Stimulated activated effector memory CD8-positive, alpha-beta T cell treated with anti-CD3 and anti-CD28 coated beads, Interleukin-12 subunit alpha, Interleukin-12 subunit beta, amount 100 ng/mL, for 72 hours (primary cell): ENCODE data around the gene TEN1.

Experiments used
- ATAC-seq: fragments of 150-1000 bp; cut with Tn5 transposase; 2 replicates; pipeline ENCODE4 v1.10.0; 2021
- DNase-seq, 2 donors: peaks; one replicate each; pipeline ENCODE4 v3.0.0; 2021 to 2022; ENCODE audit warnings: low spot score in 2 of 2
- H3K27ac Mint-ChIP-seq: one replicate; pipeline ENCODE4 v1.8.0; 2022; ENCODE audit warnings: mild to moderate bottlenecking, mixed read lengths
- H3K36me3 Mint-ChIP-seq: one replicate; pipeline ENCODE4 v1.8.0; 2022; ENCODE audit warnings: mild to moderate bottlenecking, mixed read lengths
- H3K4me1 Mint-ChIP-seq: one replicate; pipeline ENCODE4 v1.8.0; 2022; ENCODE audit warnings: mixed read lengths
- H3K4me3 Mint-ChIP-seq: one replicate; pipeline ENCODE4 v1.8.0; 2022; ENCODE audit warnings: mild to moderate bottlenecking, mixed read lengths
- H3K9me3 Mint-ChIP-seq: one replicate; pipeline ENCODE4 v1.8.0; 2022; ENCODE audit warnings: mixed read lengths

Gene TEN1

GRCh38 chr17:76008630-76009425, 29.8 kb downstream of the TEN1 start:
- DNase-seq (no peak), ATAC-seq (no peak)
- H3K9me3 Mint-ChIP-seq = no peaks in the 10 kb centered on the region
- H3K36me3 Mint-ChIP-seq = peaks cover 15% of the 10 kb centered on the region
- no peak overlapping the region for H3K27ac Mint-ChIP-seq
- no peak overlapping the region for H3K4me3 Mint-ChIP-seq
- H3K4me1 Mint-ChIP-seq = peaks cover 25% of the 10 kb centered on the region

- Mint-ChIP-seq H3K36me3 (peaks cover 10% of the 10 kb centered on the region), H3K27ac (no peak overlapping the region), H3K9me3 (no peaks in the 10 kb centered on the region), H3K4me1 (peaks cover 31% of the 10 kb centered on the region), H3K4me3 (no peak overlapping the region)
- DNase-seq (no peak), ATAC-seq (no peak)
These were observed 30.4 kb downstream of the TEN1 start for GRCh38 chr17:76009447-76009846.

DNA sequence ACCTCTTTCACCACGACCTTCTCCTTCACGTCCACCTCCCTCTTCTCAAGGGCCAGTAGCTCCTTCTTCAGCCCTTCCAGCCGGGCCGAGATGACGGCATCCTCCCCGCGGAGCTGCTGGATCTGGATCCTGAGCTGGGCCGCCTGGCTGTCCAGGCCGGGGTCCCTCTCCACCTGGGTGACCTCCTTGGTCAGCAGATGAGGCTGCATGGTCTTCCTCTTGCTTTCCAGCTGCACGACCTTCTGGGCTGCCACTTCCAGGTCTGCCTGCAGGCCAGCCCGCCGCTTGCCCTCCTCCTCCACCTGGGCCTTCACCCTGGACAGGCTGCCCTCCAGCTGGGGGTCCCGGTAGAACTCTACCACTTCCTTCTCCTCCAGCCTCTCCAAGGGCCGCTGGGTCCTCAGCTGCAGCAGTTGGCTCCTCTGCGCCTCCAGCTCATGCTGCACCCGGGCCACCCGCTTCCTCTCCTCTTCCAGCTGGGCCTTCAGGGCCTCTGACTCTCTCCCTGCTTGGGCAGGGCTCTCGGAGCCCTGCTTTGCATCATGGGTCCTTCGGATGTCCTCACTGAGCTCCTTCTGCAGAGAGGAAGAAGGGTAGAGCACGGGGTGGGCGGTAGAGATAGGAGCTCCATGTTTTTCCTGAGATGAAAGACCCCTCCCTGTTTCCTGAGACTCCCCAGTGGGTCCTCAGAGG, 31.1 kb downstream of the TEN1 start:
- Mint-ChIP-seq H3K27ac (no peak overlapping the region), H3K36me3 (peaks cover 6% of the 10 kb centered on the region), H3K4me1 (peaks cover 32% of the 10 kb centered on the region), H3K4me3 (no peak overlapping the region), H3K9me3 (no peaks in the 10 kb centered on the region)
- DNase-seq (no peak), ATAC-seq (no peak)

GRCh38 chr17:76011951-76012350, 32.9 kb downstream of the TEN1 start:
- peaks cover 6% of the 10 kb centered on the region for H3K36me3 Mint-ChIP-seq
- DNase-seq = no peak
- peak overlapping the region; percentile 20 for H3K27ac Mint-ChIP-seq
- no peak overlapping the region for H3K4me3 Mint-ChIP-seq
- no peaks in the 10 kb centered on the region for H3K9me3 Mint-ChIP-seq
- H3K4me1 Mint-ChIP-seq = peaks cover 24% of the 10 kb centered on the region
- ATAC-seq = no peak

DNA sequence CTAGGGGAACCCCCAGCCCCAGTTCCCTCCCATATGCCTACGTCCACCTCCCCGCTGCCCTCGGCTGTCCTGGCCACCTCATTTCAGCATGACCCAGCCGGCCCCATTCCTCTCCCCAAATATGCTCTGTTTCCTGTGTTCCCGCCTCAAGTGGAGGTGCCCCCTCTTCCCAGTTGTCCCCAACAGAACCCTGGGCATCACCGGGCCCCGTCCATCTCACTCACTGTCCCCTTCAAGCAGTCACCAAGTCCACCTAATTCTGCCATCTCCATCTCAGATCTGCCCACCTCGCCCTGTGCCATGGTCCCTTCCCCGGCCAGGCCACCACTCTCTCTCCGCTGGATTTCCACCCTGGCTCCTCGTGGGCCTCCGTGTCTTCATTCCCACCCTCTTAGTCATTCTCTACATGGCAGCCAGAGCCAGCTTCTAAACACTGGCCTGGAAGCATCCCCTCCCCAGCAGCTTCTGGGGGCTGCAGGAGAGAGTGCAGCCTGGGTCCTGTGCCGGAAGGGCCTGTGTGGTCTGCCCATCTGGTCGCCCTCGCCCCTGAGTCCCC, 34.4 kb downstream of the TEN1 start:
- H3K4me1 Mint-ChIP-seq = peaks cover 24% of the 10 kb centered on the region
- DNase-seq = no peak
- peaks cover 6% of the 10 kb centered on the region for H3K36me3 Mint-ChIP-seq
- H3K4me3 Mint-ChIP-seq = no peak overlapping the region
- no peak for ATAC-seq
- H3K9me3 Mint-ChIP-seq = no peaks in the 10 kb centered on the region
- H3K27ac Mint-ChIP-seq = peak overlapping the region; percentile 32

- DNase-seq (peak; percentile 68 to 87), ATAC-seq (peak; percentile 90)
- H3K27ac Mint-ChIP-seq = peak overlapping the region; percentile 73
- no peaks in the 10 kb centered on the region for H3K9me3 Mint-ChIP-seq
- H3K36me3 Mint-ChIP-seq = peaks cover 3% of the 10 kb centered on the region
- peaks cover 21% of the 10 kb centered on the region for H3K4me1 Mint-ChIP-seq
- H3K4me3 Mint-ChIP-seq = no peak overlapping the region
These were observed 35.3 kb downstream of the TEN1 start for GRCh38 chr17:76014100-76014924.

DNA sequence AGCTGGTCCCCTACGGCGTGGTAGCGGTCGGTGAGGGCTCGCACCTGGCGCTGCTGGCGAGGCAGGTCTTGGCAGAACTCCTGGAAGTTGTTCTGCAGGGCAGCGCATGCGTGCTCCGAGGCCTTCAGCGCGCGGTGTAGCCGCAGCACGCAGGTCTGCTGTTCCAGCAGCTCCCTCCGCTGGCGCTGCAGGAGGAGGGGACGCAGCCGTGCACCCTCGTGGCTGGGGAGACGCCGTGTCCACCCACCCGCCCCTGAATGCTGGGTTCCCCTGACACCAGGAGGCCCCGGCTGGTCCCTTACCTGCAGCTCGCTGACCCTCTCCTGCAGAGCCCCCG, 35.9 kb downstream of the TEN1 start:
- peaks cover 19% of the 10 kb centered on the region for H3K4me1 Mint-ChIP-seq
- ATAC-seq (no peak), DNase-seq (no peak)
- H3K36me3 Mint-ChIP-seq = no peaks in the 10 kb centered on the region
- H3K9me3 Mint-ChIP-seq = no peaks in the 10 kb centered on the region
- no peak overlapping the region for H3K4me3 Mint-ChIP-seq
- no peak overlapping the region for H3K27ac Mint-ChIP-seq

DNA sequence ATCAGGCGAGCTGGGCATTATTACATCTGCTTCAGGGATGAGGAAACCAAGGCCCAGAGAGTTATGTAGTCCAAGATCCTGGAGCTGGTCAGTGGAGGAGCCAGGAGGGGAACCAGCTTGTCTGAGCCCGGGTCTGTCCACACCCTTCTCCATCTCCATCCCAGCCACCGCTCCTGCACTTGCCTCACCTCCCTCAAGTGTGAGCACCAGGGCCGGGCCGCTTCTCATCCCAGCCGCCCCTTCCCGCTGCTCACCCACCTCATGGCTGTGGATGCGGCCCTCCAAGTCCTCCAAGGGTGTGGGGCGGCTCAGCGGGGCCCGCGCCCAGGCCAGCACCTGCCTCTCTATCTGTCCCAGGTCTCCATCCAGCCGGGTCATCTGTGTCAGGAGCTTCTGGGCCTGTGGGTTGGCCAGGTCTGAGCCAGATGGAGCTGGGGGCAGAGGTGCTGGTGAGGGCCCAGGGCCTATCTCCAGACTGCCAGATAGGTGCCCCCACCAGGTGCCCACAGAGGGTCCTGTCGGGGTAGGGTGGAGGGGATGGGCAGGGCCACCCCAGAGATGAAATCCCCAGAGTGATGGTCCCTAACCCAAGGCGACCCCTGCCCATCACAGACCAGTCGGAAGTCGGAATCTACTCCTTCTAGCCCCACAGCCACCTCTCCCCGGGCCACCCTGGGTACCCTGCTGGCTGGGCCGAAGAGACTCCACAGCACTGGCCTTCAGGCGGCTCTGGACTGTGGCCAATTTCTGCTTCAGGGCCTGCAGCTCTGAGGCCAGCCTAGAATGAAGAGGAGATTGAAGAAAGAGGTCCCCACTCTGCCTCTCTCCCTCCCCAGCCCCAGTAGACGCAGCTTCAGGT, 38.7 kb downstream of the TEN1 start:
- peak overlapping the region; percentile 10 for H3K27ac Mint-ChIP-seq
- no peak overlapping the region for H3K4me3 Mint-ChIP-seq
- peaks cover 19% of the 10 kb centered on the region for H3K4me1 Mint-ChIP-seq
- ATAC-seq (no peak), DNase-seq (no peak)
- H3K9me3 Mint-ChIP-seq = no peaks in the 10 kb centered on the region
- no peaks in the 10 kb centered on the region for H3K36me3 Mint-ChIP-seq

DNA sequence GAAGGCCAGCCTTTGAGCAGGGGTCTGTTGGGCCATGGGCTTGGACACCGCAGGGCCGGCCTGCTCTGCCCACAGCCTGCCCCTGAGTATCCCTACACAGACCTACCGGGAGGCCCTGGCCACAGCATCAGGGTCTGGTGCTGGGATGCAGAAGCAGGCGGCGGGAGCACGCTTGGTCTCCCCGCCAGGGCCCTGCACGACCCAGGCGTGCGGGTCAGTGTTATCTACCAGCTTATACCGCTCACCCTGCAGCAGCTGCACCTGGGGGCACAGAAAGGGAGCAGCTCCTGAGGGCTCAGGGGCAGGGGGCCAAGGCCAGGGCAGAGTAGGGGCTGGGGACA, 39.3 kb downstream of the TEN1 start:
- Mint-ChIP-seq H3K36me3 (no peaks in the 10 kb centered on the region), H3K9me3 (no peaks in the 10 kb centered on the region), H3K27ac (no peak overlapping the region), H3K4me1 (peaks cover 19% of the 10 kb centered on the region), H3K4me3 (no peak overlapping the region)
- no peak for DNase-seq
- no peak for ATAC-seq

DNA sequence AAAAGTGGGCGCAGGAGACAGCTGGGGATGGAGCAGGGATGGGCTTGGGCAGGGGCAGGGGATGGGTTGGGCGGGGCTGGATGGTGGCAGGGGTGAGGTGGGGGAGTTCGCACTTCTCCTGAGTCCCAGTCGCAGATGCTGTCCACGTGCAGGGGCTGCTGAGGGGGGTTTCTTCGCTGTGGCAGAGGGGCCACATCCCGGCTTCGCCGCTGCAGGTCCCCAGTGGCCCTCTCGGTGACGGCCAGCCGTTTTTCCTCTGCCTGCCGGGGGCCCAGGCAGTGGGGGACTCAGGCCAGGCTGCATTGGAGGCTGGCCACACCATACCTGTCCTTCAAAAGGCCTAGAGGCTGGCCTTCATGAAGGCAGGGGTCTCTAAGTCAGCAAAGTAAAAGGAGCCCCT, 39.8 kb downstream of the TEN1 start:
- no peak overlapping the region for H3K4me3 Mint-ChIP-seq
- peaks cover 15% of the 10 kb centered on the region for H3K4me1 Mint-ChIP-seq
- no peak for DNase-seq
- no peak overlapping the region for H3K27ac Mint-ChIP-seq
- H3K9me3 Mint-ChIP-seq = no peaks in the 10 kb centered on the region
- no peaks in the 10 kb centered on the region for H3K36me3 Mint-ChIP-seq
- ATAC-seq = no peak

DNA sequence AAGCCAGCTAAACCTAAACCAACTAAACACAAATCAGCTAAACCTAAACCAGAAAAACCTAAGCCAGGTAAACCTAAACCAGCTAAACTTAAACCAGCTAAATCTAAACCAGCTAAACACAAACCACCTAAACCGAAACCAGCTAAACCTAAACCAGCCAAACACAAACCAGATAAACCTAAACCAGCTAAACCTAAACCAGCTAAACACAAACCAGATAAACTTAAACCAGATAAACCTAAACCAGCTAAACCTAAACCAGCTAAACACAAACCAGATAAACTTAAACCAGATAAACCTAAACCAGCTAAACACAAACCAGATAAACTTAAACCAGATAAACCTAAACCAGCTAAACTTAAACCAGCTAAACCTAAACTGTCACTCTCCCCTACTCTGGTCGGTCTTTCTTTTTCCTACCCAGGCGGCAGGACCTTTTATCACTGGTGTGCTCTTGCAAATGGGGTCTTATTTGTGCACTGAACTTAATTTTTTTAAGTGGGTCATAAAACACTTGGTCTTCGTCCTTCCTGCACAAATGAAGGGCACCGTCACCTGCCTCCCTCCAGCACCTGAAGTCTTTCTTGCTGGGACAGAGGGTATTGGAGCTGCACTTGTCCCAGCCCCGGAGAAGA, 40.9 kb downstream of the TEN1 start:
- H3K9me3 Mint-ChIP-seq = no peaks in the 10 kb centered on the region
- no peak overlapping the region for H3K27ac Mint-ChIP-seq
- ATAC-seq (no peak), DNase-seq (no peak)
- peaks cover 8% of the 10 kb centered on the region for H3K4me1 Mint-ChIP-seq
- no peaks in the 10 kb centered on the region for H3K36me3 Mint-ChIP-seq
- H3K4me3 Mint-ChIP-seq = no peak overlapping the region

DNA sequence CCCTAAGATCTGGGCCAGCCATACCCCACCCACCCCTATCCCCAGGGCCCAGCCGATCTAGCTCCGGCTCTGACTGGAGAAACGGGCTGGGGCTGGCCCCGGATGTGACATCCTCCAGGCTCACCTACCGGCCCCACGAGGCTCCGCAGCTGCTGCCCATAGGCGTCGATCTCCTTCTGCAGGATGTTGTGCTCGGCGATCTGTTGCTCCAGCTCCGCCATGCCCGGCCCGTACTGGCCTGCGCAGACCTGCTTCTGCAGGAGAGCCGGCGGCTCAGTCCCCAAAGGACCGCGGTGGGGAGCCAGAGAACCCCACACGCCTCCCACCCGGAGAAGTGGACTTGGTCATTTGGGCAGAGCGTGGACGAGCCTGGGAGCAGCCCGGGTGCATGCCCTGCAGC, 43.2 kb downstream of the TEN1 start:
- DNase-seq (no peak), ATAC-seq (no peak)
- no peak overlapping the region for H3K4me3 Mint-ChIP-seq
- peaks cover 8% of the 10 kb centered on the region for H3K4me1 Mint-ChIP-seq
- no peaks in the 10 kb centered on the region for H3K9me3 Mint-ChIP-seq
- no peaks in the 10 kb centered on the region for H3K36me3 Mint-ChIP-seq
- no peak overlapping the region for H3K27ac Mint-ChIP-seq

- Mint-ChIP-seq H3K4me1 (peaks cover 8% of the 10 kb centered on the region), H3K9me3 (no peaks in the 10 kb centered on the region), H3K36me3 (no peaks in the 10 kb centered on the region), H3K4me3 (no peak overlapping the region), H3K27ac (no peak overlapping the region)
- DNase-seq (no peak), ATAC-seq (no peak)
These were observed 44.2 kb downstream of the TEN1 start for GRCh38 chr17:76022973-76023899.

GRCh38 chr17:76023900-76024237, 44.8 kb downstream of the TEN1 start:
- Mint-ChIP-seq H3K36me3 (no peaks in the 10 kb centered on the region), H3K4me3 (no peak overlapping the region), H3K9me3 (no peaks in the 10 kb centered on the region), H3K4me1 (peaks cover 8% of the 10 kb centered on the region), H3K27ac (no peak overlapping the region)
- DNase-seq = no peak
- no peak for ATAC-seq
